HepG2 (cell line): ENCODE results near the gene JMJD8. TPM values are rescaled to one million over a fixed set of nuclear protein-coding genes. Genes with fewer than 3 reads are reported as not detected.

ENCODE experiments used
- ARNT ChIP-seq: fragments of 450-650 bp; IDR thresholded peaks from 2 replicates; pipeline ENCODE4 v1.6.1; 2017
- BRCA1 ChIP-seq: sonication (generic); formaldehyde crosslinking; IDR thresholded peaks from 2 replicates; pipeline ENCODE4 v1.4.0; 2020; ENCODE audit warnings: missing genetic modification reagents
- CENPX ChIP-seq: sonication (generic); formaldehyde crosslinking; IDR thresholded peaks from 2 replicates; pipeline ENCODE4 v1.9.0; 2021; ENCODE audit warnings: mild to moderate bottlenecking, missing genetic modification reagents, moderate library complexity
- EEA1 ChIP-seq: sonication (generic); formaldehyde crosslinking; IDR thresholded peaks from 2 replicates; pipeline ENCODE4 v1.5.1; 2020; ENCODE audit warnings: mild to moderate bottlenecking, missing genetic modification reagents, borderline replicate concordance
- ELK4 ChIP-seq: sonication (generic); formaldehyde crosslinking; IDR thresholded peaks from 2 replicates; pipeline ENCODE4 v1.9.0; 2021; ENCODE audit warnings: missing genetic modification reagents, borderline replicate concordance
- HMG20B ChIP-seq: conservative IDR thresholded peaks from 2 replicates; pipeline ENCODE4 v1.6.1; 2016; ENCODE audit warnings: missing genetic modification reagents, missing compliant biosample characterization
- IKZF5 ChIP-seq: IDR thresholded peaks from 2 replicates; pipeline ENCODE4 v1.6.1; 2018; ENCODE audit warnings: missing genetic modification reagents, mild to moderate bottlenecking, missing compliant biosample characterization
- KAT8 ChIP-seq: IDR thresholded peaks from 2 replicates; pipeline ENCODE4 v1.6.1; 2016; ENCODE audit warnings: missing genetic modification reagents, missing compliant biosample characterization
- MATR3 ChIP-seq: sonication (generic); formaldehyde crosslinking; IDR thresholded peaks from 2 replicates; pipeline ENCODE4 v1.4.0; 2020; ENCODE audit warnings: missing genetic modification reagents
- NAIF1 ChIP-seq: sonication (generic); formaldehyde crosslinking; IDR thresholded peaks from 2 replicates; pipeline ENCODE4 v1.5.0; 2020; ENCODE audit warnings: mild to moderate bottlenecking, missing genetic modification reagents, borderline replicate concordance
- RFX5 ChIP-seq: IDR thresholded peaks from 2 replicates; pipeline ENCODE4 v1.6.1; 2011; ENCODE audit warnings: low read depth, low read length, improper control_type of control experiment
- SP140L ChIP-seq: sonication (generic); formaldehyde crosslinking; IDR thresholded peaks from 2 replicates; pipeline ENCODE4 v1.4.0; 2020; ENCODE audit warnings: missing genetic modification reagents, borderline replicate concordance
- STAG1 ChIP-seq: sonication (generic); formaldehyde crosslinking; IDR thresholded peaks from 2 replicates; pipeline ENCODE4 v1.4.0; 2020; ENCODE audit warnings: missing genetic modification reagents
- ZBED4 ChIP-seq: sonication (generic); formaldehyde crosslinking; IDR thresholded peaks from 2 replicates; pipeline ENCODE4 v1.4.0; 2020; ENCODE audit warnings: missing genetic modification reagents, borderline replicate concordance
- ZFP36L1 ChIP-seq: sonication (generic); formaldehyde crosslinking; IDR thresholded peaks from 2 replicates; pipeline ENCODE4 v1.8.0; 2022; ENCODE audit warnings: mild to moderate bottlenecking, missing genetic modification reagents, moderate library complexity
- ZNF260 ChIP-seq: sonication (generic); formaldehyde crosslinking; IDR thresholded peaks from 2 replicates; pipeline ENCODE4 v1.4.0; 2020; ENCODE audit warnings: missing genetic modification reagents, low read depth, mild to moderate bottlenecking, borderline replicate concordance
- polyA plus RNA-seq, 8 experiments: library from polyadenylated mRNA; depleted of rRNA in 3 of 8; stranded (reverse) in 7 of 8; unstranded in 1 of 8; fragments of >200 nt; fragmentation: Illumina TruSeq in 4 of 8; extraction: Trizol in 4 of 8; gene quantifications; 2 replicates each; pipeline versions ENCODE4 v1.2.1 to v1.2.3, GENCODE V29; 2011 to 2016; ENCODE audit warnings: low read depth in 4 of 8, missing spikeins in 1 of 8, mixed read lengths in 1 of 8; ENCODE audit not compliant: insufficient read depth in 1 of 8
- total RNA-seq, 5 experiments: library from RNA; depleted of rRNA; stranded (reverse); fragments of >200 nt; fragmentation: Illumina TruSeq; extraction: Trizol; gene quantifications; 2 replicates each; pipeline ENCODE4 v1.2.3, GENCODE V29; 2016; ENCODE audit warnings: low read depth in 1 of 5
- TF ChIP-seq, protein P1 (sequence below): sonication (generic); formaldehyde crosslinking; IDR thresholded peaks from 2 replicates; pipeline ENCODE4 v1.4.0; 2020; ENCODE audit warnings: mild to moderate bottlenecking, missing genetic modification reagents
- TF ChIP-seq, protein P2 (sequence below): sonication (generic); formaldehyde crosslinking; IDR thresholded peaks from 2 replicates; pipeline ENCODE4 v1.4.0; 2020; ENCODE audit warnings: missing genetic modification reagents; ENCODE audit errors: not compliant biosample characterization
- TF ChIP-seq, protein P3 (sequence below): sonication (generic); formaldehyde crosslinking; IDR thresholded peaks from 2 replicates; pipeline ENCODE4 v1.5.0; 2020; ENCODE audit warnings: mild to moderate bottlenecking, missing genetic modification reagents, moderate library complexity

JMJD8 gene
- total and polyA plus RNA-seq, 2 of the 13 experiments (the other 11 are each of a cell fraction or from before 2014, with no cell fraction given) = 2.6 to 11.8 TPM

DNA sequence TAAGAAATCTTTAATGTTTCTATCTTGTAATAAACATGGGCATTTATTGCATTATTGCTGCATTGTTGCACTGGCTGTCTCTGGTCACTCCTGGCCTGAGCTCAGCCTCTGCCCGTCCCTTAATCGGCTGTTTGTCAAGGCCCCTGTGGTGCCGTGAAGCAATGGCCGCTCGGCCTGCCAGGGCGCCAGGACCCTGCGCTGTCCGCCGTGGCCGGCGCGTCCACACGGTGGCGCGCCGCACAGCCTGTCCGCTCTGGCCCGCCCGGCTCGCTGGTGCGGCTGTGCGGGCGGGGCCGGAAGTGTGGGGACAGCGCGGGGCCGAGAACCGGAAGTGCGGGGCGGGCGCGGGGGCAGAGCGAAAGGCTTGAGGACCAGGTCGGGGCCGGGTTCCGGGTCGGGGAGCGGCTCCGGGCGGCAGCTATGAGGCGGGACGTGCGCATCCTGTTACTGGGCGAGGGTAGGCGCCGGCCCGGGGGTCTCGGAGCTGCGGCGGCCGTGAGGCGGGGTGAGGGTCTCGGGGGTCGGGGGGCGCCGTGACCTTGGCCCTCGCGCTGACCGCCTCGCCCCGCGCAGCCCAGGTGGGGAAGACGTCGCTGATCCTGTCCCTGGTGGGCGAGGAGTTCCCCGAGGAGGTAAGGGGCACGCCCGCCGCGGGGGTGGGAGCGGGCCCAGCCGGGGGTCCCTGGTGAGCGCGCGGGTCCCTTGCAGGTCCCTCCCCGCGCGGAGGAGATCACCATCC, 16.2 kb downstream of the JMJD8 start, which contains the start of gene RHOT2 (continued):
- TF ChIP-seq, protein P1, sequence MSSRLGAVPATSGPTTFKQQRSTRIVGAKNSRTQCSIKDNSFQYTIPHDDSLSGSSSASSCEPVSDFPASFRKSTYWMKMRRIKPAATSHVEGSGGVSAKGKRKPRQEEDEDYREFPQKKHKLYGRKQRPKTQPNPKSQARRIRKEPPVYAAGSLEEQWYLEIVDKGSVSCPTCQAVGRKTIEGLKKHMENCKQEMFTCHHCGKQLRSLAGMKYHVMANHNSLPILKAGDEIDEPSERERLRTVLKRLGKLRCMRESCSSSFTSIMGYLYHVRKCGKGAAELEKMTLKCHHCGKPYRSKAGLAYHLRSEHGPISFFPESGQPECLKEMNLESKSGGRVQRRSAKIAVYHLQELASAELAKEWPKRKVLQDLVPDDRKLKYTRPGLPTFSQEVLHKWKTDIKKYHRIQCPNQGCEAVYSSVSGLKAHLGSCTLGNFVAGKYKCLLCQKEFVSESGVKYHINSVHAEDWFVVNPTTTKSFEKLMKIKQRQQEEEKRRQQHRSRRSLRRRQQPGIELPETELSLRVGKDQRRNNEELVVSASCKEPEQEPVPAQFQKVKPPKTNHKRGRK (CRISPR knock-in tag) = no peak
- peak; percentile 67 for TF ChIP-seq STAG1 (CRISPR knock-in tag)
- TF ChIP-seq KAT8 (CRISPR knock-in tag) = peak; percentile 90; the same call in 1 of the 2 replicates
- TF ChIP-seq HMG20B = no peak
- no peak for TF ChIP-seq RFX5
- no peak for TF ChIP-seq NAIF1 (CRISPR knock-in tag)
- TF ChIP-seq BRCA1 (CRISPR knock-in tag) = no peak
- TF ChIP-seq ELK4 (CRISPR knock-in tag) = no peak; the same call in 1 of the 2 replicates
- TF ChIP-seq ZBED4 (CRISPR knock-in tag) = peak; percentile 89; the same call in 1 of the 2 replicates
- no peak for TF ChIP-seq ARNT
- no peak for TF ChIP-seq MATR3
- TF ChIP-seq ZFP36L1 (CRISPR knock-in tag) = no peak
- TF ChIP-seq EEA1 (CRISPR knock-in tag) = peak; percentile 38; the same call in 1 of the 2 replicates
- no peak for TF ChIP-seq CENPX
- TF ChIP-seq, protein P2, sequence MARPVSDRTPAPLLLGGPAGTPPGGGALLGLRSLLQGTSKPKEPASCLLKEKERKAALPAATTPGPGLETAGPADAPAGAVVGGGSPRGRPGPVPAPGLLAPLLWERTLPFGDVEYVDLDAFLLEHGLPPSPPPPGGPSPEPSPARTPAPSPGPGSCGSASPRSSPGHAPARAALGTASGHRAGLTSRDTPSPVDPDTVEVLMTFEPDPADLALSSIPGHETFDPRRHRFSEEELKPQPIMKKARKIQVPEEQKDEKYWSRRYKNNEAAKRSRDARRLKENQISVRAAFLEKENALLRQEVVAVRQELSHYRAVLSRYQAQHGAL (CRISPR knock-in tag) = no peak
- TF ChIP-seq IKZF5 (CRISPR knock-in tag) = no peak; the same call in 1 of the 2 replicates
- TF ChIP-seq ZNF260 (CRISPR knock-in tag) = no peak
- no peak for TF ChIP-seq SP140L (CRISPR knock-in tag)
- TF ChIP-seq, protein P3, sequence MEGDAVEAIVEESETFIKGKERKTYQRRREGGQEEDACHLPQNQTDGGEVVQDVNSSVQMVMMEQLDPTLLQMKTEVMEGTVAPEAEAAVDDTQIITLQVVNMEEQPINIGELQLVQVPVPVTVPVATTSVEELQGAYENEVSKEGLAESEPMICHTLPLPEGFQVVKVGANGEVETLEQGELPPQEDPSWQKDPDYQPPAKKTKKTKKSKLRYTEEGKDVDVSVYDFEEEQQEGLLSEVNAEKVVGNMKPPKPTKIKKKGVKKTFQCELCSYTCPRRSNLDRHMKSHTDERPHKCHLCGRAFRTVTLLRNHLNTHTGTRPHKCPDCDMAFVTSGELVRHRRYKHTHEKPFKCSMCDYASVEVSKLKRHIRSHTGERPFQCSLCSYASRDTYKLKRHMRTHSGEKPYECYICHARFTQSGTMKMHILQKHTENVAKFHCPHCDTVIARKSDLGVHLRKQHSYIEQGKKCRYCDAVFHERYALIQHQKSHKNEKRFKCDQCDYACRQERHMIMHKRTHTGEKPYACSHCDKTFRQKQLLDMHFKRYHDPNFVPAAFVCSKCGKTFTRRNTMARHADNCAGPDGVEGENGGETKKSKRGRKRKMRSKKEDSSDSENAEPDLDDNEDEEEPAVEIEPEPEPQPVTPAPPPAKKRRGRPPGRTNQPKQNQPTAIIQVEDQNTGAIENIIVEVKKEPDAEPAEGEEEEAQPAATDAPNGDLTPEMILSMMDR (CRISPR knock-in tag) = peak; percentile 91
